HFFc6 (cell line): ENCODE data around the gene GDPD4. TPM values are rescaled to one million over a fixed set of nuclear protein-coding genes. Genes with fewer than 3 reads are reported as not detected.

Experiments
- DNase-seq: peaks from one replicate; pipeline ENCODE4 v3.0.0-alpha.2; 2018
- H3K27ac Mint-ChIP-seq: 2 replicates; pipeline ENCODE4 v1.8.0; 2020; ENCODE audit warnings: mild to moderate bottlenecking, mixed read lengths
- H3K27me3 Mint-ChIP-seq: 2 replicates; pipeline ENCODE4 v1.8.0; 2021; ENCODE audit warnings: mild to moderate bottlenecking, moderate library complexity, mixed read lengths; ENCODE audit not compliant: insufficient read depth
- H3K36me3 Mint-ChIP-seq: 2 replicates; pipeline ENCODE4 v1.8.0; 2021; ENCODE audit warnings: low read depth, mixed read lengths
- H3K4me1 Mint-ChIP-seq: 2 replicates; pipeline ENCODE4 v1.8.0; 2020; ENCODE audit warnings: low read depth, mixed read lengths
- H3K4me3 Mint-ChIP-seq: 2 replicates; pipeline ENCODE4 v1.8.0; 2020; ENCODE audit warnings: mild to moderate bottlenecking, moderate library complexity, mixed read lengths
- H3K9me3 Mint-ChIP-seq: 2 replicates; pipeline ENCODE4 v1.8.0; 2020; ENCODE audit warnings: mild to moderate bottlenecking, mixed read lengths
- CTCF ChIP-seq: fragments of 200-600 bp; sonication (generic); IDR thresholded peaks from 2 replicates; pipeline ENCODE4 v1.5.0; 2021; ENCODE audit warnings: antibody characterized with exemption, mild to moderate bottlenecking
- total RNA-seq, 6 experiments: library from RNA; stranded (reverse); fragmentation: NEBNext Ultra II Directional; extraction: Animal tissue kit (Norgen Biotek cat#: 25700); gene quantifications; 2 replicates in 1 of 6; 3 replicates in 5 of 6; pipeline ENCODE4 v1.2.3, GENCODE V29; 2021

GDPD4 gene
- total RNA-seq, 6 experiments from 2014 or later, result not detected

GRCh38 chr11:77310721-77311120 lies 9.2 kb upstream of the GDPD4 start:
- Mint-ChIP-seq H3K4me1 (peaks cover 40% of the 10 kb centered on the region), H3K4me3 (no peak overlapping the region), H3K36me3 (no peaks in the 10 kb centered on the region), H3K9me3 (no peaks in the 10 kb centered on the region), H3K27ac (no peak overlapping the region), H3K27me3 (peaks cover 2% of the 10 kb centered on the region; the same call in 1 of the 2 replicates)
- TF ChIP-seq CTCF, result no peak
- no peak for DNase-seq

- H3K36me3 Mint-ChIP-seq, result no peaks in the 10 kb centered on the region
- H3K27me3 Mint-ChIP-seq, result peaks cover 2% of the 10 kb centered on the region; the same call in 1 of the 2 replicates
- no peak for DNase-seq
- no peak overlapping the region for H3K4me3 Mint-ChIP-seq
- H3K4me1 Mint-ChIP-seq, result peaks cover 40% of the 10 kb centered on the region
- peak overlapping the region; percentile 32 for H3K27ac Mint-ChIP-seq
- no peak for TF ChIP-seq CTCF
- no peaks in the 10 kb centered on the region for H3K9me3 Mint-ChIP-seq
Measured at GRCh38 chr11:77309401-77310085, 8.1 kb upstream of the GDPD4 start.

- Mint-ChIP-seq H3K36me3 (no peaks in the 10 kb centered on the region), H3K27me3 (peaks cover 2% of the 10 kb centered on the region; the same call in 1 of the 2 replicates), H3K9me3 (no peaks in the 10 kb centered on the region), H3K27ac (peak overlapping the region; percentile 32), H3K4me3 (no peak overlapping the region), H3K4me1 (peaks cover 37% of the 10 kb centered on the region)
- no peak for DNase-seq
- no peak for TF ChIP-seq CTCF
Measured at GRCh38 chr11:77308838-77309237, 7.4 kb upstream of the GDPD4 start.

GRCh38 chr11:77303328-77303727 lies 1.8 kb upstream of the GDPD4 start:
- Mint-ChIP-seq H3K36me3 (no peaks in the 10 kb centered on the region; the same call in 1 of the 2 replicates), H3K27ac (no peak overlapping the region), H3K4me3 (no peak overlapping the region), H3K4me1 (no peaks in the 10 kb centered on the region), H3K27me3 (no peaks in the 10 kb centered on the region), H3K9me3 (no peaks in the 10 kb centered on the region)
- TF ChIP-seq CTCF, result no peak
- DNase-seq, result no peak

GRCh38 chr11:77302752-77303151 lies 1.3 kb upstream of the GDPD4 start:
- DNase-seq, result no peak
- no peak overlapping the region for H3K27ac Mint-ChIP-seq
- no peaks in the 10 kb centered on the region for H3K27me3 Mint-ChIP-seq
- H3K4me1 Mint-ChIP-seq, result no peaks in the 10 kb centered on the region
- no peaks in the 10 kb centered on the region for H3K9me3 Mint-ChIP-seq
- no peak overlapping the region for H3K4me3 Mint-ChIP-seq
- no peak for TF ChIP-seq CTCF
- no peaks in the 10 kb centered on the region; the same call in 1 of the 2 replicates for H3K36me3 Mint-ChIP-seq
